Vagina (tissue), 2 donors: Measurements from ENCODE around the gene FLRT1. TPM values are rescaled to one million over a fixed set of nuclear protein-coding genes. Genes with fewer than 3 reads are reported as not detected.

ENCODE experiments used
- DNase-seq, 2 donors: peaks; one replicate each; pipeline ENCODE4 v3.0.0-alpha.2; 2017; ENCODE audit errors: extremely low spot score in 2 of 2
- H3K27ac ChIP-seq: fragments of 200-600 bp; sonication (generic); one replicate; pipeline ENCODE4 v1.5.1; 2019
- H3K27me3 ChIP-seq: fragments of 200-600 bp; sonication (generic); one replicate; pipeline ENCODE4 v1.5.1; 2019
- H3K36me3 ChIP-seq, 2 donors: fragments of 200-600 bp; sonication (generic); one replicate each; pipeline ENCODE4 v1.5.1; 2017 to 2019
- H3K4me1 ChIP-seq: fragments of 200-600 bp; sonication (generic); one replicate; pipeline ENCODE4 v1.5.1; 2019
- H3K4me3 ChIP-seq, 2 donors: fragments of 200-600 bp; sonication (generic); 1 replicate in 1 of 2; 2 replicates in 1 of 2; pipeline ENCODE4 v1.5.1; 2016 to 2019
- H3K9me3 ChIP-seq: fragments of 200-600 bp; sonication (generic); one replicate; pipeline ENCODE4 v1.5.1; 2019
- CTCF ChIP-seq, 3 experiments: fragments of 450-650 bp in 2 of 3; fragments of 200-600 bp in 1 of 3; sonication (generic) in 1 of 3; IDR thresholded peaks; one replicate each; pipeline ENCODE4 v1.5.1; 2017 to 2019; ENCODE audit warnings: antibody characterized with exemption in 3 of 3, mild to moderate bottlenecking in 2 of 3, moderate library complexity in 2 of 3
- POLR2A ChIP-seq, 2 donors: fragments of 450-650 bp; IDR thresholded peaks; one replicate each; pipeline ENCODE4 v1.6.1; 2017; ENCODE audit warnings: antibody characterized with exemption in 2 of 2, mild to moderate bottlenecking in 2 of 2, moderate library complexity in 2 of 2
- POLR2AphosphoS5 ChIP-seq, 2 donors: sonication (generic); formaldehyde crosslinking; IDR thresholded peaks; one replicate each; pipeline ENCODE4 v1.9.0; 2017; ENCODE audit warnings: antibody characterized with exemption in 2 of 2, mild to moderate bottlenecking in 2 of 2, low read depth in 1 of 2; ENCODE audit not compliant: insufficient read depth in 1 of 2
- intact Hi-C: fragments of 100-400 bp; cut with DNase I; formaldehyde crosslinking; loops from one replicate; pipeline ENCODE4 v1.15.1; 2023
- total RNA-seq: library from RNA; depleted of rRNA; stranded (reverse); fragments of >200 nt; gene quantifications from one replicate; pipeline ENCODE4 v1.2.3, GENCODE V29; 2016

FLRT1 gene
- total RNA-seq, 1 donor from 2014 or later: 0.49 TPM

DNA sequence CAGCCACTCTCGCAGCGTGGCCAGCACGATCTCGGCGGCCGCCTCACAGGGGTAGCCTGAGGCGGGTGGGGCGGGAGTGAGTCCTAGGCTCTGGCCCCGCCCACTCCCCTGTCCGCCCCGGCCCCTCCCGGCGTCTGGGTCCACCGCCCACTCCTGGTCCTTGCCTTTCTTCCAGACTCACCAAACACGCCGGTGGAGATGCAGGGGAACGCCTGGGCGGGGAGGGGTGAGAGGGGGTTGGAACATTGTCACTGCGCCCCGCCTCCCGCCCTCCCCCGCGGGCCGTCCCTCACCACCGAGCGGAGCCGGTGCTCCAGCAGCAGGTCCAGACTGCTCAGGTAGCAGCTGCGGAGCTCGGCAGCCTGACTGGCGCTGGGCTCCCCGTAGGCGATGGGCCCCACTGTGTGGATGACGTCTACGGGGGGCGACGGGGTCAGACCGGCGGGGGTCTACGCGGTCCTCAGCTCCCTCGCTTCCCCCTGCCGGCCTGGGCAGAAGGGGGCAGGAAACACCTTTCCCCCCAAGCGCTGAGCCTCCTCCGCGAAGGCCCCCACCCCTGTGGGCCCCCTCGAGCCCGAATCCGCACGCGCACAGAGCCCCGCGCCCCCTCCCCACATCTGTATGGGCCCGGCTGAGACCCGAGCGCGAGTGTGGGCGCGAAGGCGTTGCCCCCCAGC is 36.2 kb upstream of the FLRT1 start:
- no peak for DNase-seq
- TF ChIP-seq POLR2AphosphoS5 (IDR thresholded peaks at IDR 0.05; ENCODE audit: insufficient read depth in 1 of 2, low read depth in 1 of 2) (peak; percentile 38 to 45), POLR2A (IDR thresholded peaks at IDR 0.05) (no peak), CTCF (IDR thresholded peaks at IDR 0.05) (no peak)
- intact Hi-C loops: loop anchor here (1.0 kb wide), 1 partner anchor 149 kb away; no protein-coding TSS in a partner anchor

DNA sequence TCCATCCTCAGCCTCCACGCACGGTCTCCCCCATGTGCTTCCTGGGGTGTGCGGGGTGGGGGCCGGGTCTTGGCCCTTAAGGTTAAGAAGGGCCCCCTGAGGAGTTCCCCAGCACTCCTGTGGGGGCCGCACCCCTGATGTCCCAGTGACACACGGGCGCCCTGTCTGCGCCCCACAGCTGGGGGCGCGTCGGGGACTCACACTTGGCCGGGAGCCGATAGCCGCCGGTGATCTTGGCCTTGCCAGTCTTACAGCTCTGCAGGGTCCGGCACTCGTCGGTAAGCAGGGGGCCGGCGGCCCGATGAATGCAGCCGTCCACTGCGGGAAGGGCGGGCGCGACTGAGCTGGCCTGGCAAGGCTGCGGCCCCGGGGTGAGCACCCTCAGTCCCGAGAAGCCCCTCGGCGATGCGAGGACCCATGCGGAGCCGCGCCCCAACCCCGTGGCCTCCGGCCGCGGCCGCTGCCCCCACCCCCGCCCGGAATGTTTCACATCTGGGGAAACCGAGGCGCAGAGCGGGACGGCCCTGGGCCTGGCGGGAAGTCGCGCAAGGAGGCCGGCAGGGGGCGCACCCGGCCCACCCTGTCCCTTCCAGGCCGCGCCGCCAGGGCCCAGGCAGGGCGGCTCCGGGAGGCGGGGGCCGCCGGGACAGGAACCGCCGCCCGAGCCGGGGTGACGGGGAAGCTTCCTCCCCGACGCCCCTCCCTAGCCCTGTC is 35.5 kb upstream of the FLRT1 start:
- Histone ChIP-seq H3K27ac (peak overlapping the region; percentile 54), H3K4me1 (peaks cover 44% of the 10 kb centered on the region), H3K9me3 (no peaks in the 10 kb centered on the region), H3K4me3 (peak overlapping the region; percentile 17 to 41), H3K36me3 (peaks cover 0 to 31% of the 10 kb centered on the region in 2 donors), H3K27me3 (no peaks in the 10 kb centered on the region)
- intact Hi-C loops: loop anchor here (1.0 kb wide), 1 partner anchor 148 kb away; no protein-coding TSS in a partner anchor
- DNase-seq: no peak
- TF ChIP-seq CTCF (IDR thresholded peaks at IDR 0.05): peak; percentile 76 to 86 (median 85)
- no peak for TF ChIP-seq POLR2AphosphoS5 (IDR thresholded peaks at IDR 0.05; ENCODE audit: insufficient read depth in 1 of 2, low read depth in 1 of 2)

More for the DNA sequence above, 36.2 kb upstream of the FLRT1 start:
- Histone ChIP-seq H3K36me3 (peaks cover 0 to 33% of the 10 kb centered on the region in 2 donors), H3K4me1 (peaks cover 44% of the 10 kb centered on the region), H3K27ac (peak overlapping the region; percentile 54), H3K4me3 (peak overlapping the region; percentile 17 to 41), H3K9me3 (no peaks in the 10 kb centered on the region), H3K27me3 (no peaks in the 10 kb centered on the region)

DNA sequence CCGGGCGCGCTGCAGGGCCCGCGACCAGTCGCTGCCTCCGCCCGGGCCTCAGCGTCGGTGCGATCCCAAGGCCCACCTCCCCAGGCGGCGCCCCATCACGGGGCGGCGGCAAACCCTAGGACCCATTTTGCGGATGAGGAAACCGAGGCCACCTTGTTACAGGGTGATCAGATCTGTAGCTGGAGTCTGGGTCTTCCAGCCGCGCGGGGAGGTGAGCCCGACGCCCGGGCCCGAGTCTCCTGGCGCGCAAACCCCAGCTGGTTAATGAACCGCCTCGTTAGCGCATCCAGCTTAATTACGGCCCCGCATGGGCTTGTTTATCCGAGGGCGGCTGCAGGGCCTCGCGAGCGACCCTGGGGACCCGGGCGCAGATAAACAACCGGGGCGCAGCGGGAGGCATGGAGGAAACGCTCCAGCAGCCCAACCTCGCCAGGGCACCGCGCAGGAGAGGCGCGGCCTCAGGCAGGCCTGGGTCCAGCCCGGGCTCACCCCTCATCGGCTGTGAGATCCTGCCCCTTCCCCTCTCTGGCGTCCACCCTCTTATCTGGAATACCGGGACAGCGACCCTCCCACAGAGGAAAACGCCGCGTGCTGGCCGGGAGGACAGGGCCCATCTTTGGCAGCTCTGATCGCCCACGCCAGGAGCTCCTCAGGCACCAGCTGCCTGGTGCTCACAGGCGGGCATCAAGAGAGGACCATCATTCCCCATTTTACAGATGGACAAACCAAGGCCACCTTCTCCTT is 34.8 kb upstream of the FLRT1 start:
- peaks cover 0 to 24% of the 10 kb centered on the region in 2 donors for H3K36me3 ChIP-seq
- intact Hi-C loops: loop anchor here (1.0 kb wide), 1 partner anchor 147 kb away; no protein-coding TSS in a partner anchor
- peak overlapping the region; percentile 17 to 41 for H3K4me3 ChIP-seq
- DNase-seq: no peak
- peaks cover 44% of the 10 kb centered on the region for H3K4me1 ChIP-seq
- H3K9me3 ChIP-seq: no peaks in the 10 kb centered on the region
- peak in 1 of 3 experiments; percentile 12 for TF ChIP-seq CTCF (IDR thresholded peaks at IDR 0.05)
- TF ChIP-seq POLR2A (IDR thresholded peaks at IDR 0.05): no peak
- H3K27ac ChIP-seq: no peak overlapping the region
- no peaks in the 10 kb centered on the region for H3K27me3 ChIP-seq

- Histone ChIP-seq H3K9me3 (no peaks in the 10 kb centered on the region), H3K36me3 (peaks cover 0 to 15% of the 10 kb centered on the region in 2 donors), H3K27me3 (no peaks in the 10 kb centered on the region), H3K4me3 (peak overlapping the region in 1 of 2 donors; percentile 17), H3K27ac (no peak overlapping the region), H3K4me1 (peaks cover 47% of the 10 kb centered on the region)
- no peak for DNase-seq
- TF ChIP-seq CTCF (IDR thresholded peaks at IDR 0.05) (no peak), POLR2AphosphoS5 (IDR thresholded peaks at IDR 0.05; ENCODE audit: insufficient read depth in 1 of 2, low read depth in 1 of 2) (peak in 1 of 2 donors; percentile 27), POLR2A (IDR thresholded peaks at IDR 0.05) (no peak)
- intact Hi-C loops: no loop called here
Measured at GRCh38 chr11:64001484-64002420, 34.0 kb upstream of the FLRT1 start.
